Islet precursor cell (in vitro differentiated cells): ENCODE measurements around the gene GP1BA.
A peak's percentile ranks its signal among the peaks of the same experiment; 100 is the strongest.

Experiments
- DNase-seq: peaks from one replicate; pipeline ENCODE4 v3.0.0-alpha.2; 2018

The GP1BA gene

DNA sequence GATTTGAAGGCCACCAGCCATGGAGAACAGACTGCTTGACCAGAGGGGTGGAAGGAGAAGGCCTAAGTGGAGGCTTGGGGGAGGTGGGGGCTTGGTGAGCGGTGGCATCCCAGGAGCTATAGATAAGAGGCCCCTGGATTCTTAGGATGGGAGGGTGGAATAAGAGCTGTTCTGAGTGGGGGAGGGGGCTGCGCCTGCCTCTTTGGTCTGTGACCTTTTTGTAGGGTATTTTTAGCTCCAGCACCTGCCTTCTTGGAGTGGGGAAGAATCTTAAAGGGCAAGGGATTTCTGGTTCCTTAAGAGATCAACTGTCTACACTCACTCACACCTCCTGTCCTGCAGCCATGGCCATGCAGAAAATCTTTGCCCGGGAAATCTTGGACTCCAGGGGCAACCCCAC is 19.4 kb downstream of the GP1BA start:
- DNase-seq: no peak

DNA sequence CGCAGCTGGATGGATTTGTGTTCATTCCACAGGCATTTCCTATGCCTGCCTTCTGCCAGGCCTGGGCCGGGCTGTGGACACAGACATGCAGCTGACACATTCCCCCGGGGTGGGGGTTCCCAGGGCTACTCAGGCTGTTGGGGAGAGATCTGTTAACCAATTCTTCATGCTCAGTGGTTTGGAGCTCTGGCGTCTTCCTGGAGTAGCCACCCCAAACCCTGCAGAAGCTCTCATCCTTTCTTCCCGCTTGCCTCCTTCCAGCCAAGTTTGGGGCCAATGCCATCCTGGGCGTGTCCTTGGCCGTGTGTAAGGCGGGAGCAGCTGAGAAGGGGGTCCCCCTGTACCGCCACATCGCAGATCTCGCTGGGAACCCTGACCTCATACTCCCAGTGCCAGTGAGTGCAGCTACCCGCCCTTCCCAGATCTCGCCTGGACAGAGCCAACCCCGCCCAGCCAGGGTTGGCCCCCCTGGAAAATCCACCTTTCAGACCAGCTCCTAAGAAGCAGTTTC is 21.4 kb downstream of the GP1BA start:
- DNase-seq: no peak

GRCh38 chr17:4955091-4955490 is 23.0 kb downstream of the GP1BA start:
- DNase-seq: no peak

DNA sequence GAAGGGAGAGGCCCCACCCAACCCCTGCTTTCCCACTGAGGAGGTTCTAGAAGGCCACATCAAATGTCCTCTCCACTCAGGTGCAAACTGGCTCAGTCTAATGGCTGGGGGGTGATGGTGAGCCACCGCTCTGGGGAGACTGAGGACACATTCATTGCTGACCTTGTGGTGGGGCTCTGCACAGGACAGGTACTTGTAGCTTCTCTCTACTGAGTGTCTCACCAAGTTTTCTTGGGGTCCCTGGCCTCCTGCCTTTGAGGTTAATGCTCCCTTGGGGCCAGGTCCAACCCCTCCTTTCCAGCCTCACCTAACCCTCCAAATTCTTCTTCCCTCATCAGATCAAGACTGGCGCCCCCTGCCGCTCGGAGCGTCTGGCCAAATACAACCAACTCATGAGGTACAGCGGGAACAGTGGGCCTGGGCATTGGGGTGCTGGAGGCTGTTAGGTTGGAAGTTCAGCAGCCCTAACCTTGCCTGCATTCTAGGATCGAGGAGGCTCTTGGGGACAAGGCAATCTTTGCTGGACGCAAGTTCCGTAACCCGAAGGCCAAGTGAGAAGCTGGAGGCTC is 24.5 kb downstream of the GP1BA start:
- peak; percentile 46 for DNase-seq

GRCh38 chr17:4958102-4958501 is 26.0 kb downstream of the GP1BA start:
- no peak for DNase-seq

DNA sequence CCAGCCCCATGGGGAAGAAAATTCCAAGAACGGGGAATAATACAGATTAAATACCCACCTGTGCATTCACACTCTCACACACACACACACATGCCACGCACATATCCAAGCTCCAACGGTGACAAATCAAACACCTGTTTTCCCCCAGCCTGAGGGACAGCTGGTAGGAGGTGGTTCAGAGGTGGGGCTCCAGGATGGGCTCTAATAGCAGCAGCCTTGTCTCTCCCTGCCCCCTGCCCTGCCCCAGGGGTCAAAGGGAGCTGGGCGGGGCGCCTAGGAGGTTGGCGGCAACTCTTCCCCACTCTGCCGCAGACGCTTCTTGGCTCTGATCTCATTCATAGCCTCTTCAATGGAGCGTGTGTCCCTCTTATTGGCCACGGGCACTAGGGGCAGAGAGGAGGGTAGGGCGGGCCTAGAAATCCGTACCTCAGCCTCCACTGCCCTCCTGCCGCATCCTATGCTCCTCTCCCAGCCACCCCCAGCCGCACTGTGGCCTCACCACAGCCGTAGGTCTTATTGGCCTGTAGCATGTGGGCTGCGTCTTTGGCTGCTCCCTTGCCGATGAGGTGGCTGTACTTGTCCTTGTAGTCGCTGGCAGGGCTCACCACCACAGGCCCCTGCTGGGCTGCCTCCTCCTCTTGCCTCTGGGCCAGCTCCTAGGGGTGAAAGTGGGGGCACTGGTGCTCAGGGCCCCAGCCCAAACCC is 27.3 kb downstream of the GP1BA start:
- no peak for DNase-seq

DNA sequence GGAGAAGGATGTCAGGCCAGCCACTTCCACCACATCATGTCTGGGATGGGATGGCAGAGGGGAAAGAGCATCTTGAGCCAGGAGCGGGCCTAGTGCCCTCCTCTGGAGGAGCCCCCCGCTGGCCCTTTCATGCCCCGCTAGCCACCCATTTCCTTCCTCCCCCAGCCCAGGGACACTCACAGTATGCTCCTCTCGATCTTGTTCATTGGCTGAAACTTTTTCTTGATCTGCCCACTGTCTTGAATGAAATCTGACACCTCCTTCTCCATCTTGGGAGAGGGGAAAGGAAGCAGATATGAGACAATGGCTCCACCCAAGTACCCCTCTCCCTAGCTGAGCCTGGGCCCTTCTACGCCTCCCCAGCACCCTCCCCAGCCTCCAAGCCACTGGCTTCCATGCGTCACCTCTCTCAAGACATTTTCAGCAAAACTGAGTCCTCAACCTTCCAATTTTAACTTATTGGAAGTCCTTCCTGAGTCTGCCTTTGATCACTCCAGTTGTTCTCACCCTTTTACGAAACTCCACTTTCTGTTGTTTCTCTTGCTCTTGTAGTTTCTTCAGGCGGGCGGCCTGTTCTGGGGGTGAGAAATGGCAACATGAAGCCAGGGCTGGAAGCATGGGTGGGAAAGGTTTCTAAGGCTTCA is 28.3 kb downstream of the GP1BA start:
- no peak for DNase-seq

DNA sequence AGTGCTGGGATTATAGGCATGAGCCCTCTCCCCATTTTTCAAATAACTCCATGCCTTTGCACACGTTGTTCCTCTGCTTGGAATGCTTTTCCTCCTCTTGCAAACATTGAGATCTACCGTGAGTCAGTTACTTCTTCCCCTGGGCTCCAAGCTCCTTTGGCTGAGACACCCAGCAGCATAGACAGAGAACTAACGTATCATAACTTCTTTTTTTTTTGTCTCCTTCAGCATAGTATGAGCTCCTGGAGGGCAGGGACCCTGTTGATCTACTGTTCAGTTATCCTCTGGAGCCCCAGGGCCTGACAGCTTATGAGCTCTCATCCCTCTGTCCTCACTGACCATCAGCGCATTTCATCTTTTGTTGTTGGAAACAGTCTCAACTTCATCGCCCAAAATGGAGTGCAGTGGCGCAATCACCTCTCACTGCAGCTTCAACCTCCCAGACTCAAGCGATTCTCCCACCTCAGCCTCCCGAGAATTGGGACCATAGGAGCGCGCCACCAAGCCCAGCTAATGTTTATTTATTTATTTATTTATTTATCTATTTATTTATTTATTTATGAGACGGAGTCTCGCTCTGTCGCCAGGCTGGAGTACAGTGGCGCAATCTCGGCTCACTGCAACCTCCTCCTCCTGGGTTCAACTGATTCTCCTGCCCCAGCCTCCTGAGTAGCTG is 33.4 kb downstream of the GP1BA start:
- DNase-seq: no peak

DNA sequence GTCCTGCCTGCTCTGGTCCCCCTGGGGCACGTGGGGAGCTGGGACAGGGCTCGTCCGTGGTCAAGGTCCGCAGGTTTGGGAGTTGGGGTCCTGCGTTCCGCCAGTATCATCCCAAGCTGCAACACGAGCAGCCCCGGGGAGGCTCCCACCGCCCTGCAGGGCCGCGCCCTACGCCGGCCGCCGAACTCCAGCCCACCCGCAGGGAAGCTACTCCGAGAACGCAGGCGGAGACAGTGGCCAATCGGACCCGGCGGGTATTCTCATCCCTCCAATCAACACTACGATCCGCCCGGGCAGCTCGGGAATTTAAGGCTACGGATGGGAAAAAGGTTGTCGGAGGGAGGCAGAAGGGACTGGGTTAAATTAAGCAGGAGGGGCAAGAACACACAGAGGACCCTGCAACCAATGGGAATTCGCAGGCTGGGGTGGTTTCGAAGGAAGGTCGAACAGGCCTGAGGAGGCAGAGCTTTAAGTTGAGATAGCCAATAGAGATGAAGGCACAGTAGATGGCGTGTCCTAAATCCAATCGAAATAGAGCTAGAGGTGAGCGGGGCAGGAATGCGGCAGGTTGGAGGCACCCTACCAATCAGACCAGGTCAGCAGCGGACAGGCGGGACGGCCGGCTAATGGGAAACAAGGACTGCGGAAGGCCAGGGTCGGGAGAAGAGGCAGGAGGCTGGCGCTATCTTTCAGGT is 34.9 kb downstream of the GP1BA start:
- DNase-seq: peak; percentile 100

DNA sequence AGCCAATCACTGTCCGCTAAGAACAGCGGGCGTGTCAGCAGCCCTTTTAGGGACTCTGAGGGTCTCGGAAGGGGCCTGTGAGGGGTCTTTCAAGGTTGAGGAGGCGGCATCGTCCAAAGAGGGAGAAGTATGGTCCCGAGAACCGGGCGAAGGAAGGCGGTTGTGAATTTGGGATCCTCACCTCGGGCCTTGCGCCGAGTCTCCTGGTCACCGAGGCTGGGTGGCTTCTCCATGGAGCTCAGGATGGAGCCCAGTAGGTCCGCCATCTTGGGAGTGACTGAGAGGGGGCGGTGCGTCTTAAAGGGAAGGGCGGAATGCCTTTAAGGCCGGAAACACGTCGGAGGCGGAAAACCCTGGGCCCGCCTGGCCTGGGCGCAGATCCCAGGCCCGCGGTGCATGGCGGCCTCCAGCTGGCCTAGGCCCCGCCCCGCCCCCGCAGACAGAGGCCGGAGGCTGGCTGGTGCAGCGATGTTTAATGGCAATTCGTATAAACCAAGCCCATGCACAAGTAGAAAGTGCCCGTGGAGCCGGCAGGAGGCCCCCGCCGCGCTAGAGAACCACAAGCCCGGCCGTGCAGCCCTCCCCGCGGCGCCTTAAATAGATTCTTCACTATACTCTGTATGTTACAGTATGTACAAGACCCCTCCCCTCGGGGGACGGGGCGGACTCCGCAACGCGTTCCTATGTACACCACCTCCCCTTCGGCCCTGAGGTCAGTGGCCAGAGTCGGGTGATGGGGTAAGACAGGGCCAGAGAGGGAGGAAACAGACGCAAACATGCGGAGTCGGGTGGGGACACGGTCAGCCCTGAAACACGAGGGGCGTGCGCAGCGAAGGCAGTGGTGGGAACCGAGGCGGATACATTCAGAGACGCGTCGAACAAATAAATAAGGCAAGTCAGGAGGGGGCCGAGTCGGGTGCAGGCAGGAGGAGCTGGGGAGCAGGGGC is 35.7 kb downstream of the GP1BA start, which contains the start of gene SPAG7:
SPAG7 (minus strand) TSS at position 279 of the 947 bp plus-strand sequence; CDS start at position 266, 13 bp downstream.
- peak; percentile 99 for DNase-seq

DNA sequence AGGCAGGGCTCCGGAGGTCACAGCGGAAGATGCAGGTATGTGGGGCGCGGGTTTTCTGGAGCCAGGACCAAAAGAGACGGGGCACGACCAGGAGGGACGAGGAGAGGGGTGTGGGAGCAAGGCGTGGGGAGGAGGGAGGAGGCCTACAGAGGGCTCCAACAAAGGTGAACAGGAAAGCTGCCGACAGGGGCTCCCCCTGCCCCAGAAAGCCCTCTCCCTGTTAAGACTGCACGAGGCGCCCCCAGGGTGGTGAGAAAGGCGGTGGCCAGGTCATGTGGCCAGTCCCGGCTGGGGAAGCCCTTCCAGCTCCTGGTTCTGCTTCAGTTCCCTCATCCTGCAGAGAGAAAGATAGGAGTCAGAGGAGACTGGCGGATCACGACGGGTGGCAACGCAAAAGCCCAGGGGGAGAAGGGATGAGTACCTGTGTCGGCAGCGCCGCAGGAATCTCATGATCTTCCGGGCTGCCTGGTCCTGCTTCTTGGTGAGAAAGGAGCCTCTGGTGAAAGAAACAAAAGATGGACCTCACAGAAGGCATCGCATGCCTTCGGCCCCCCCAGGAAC is 36.5 kb downstream of the GP1BA start:
- DNase-seq: no peak

- DNase-seq: peak; percentile 90
These were observed 37.0 kb downstream of the GP1BA start for GRCh38 chr17:4969047-4969550.

GRCh38 chr17:4969551-4970173 is 37.6 kb downstream of the GP1BA start:
- no peak for DNase-seq

DNA sequence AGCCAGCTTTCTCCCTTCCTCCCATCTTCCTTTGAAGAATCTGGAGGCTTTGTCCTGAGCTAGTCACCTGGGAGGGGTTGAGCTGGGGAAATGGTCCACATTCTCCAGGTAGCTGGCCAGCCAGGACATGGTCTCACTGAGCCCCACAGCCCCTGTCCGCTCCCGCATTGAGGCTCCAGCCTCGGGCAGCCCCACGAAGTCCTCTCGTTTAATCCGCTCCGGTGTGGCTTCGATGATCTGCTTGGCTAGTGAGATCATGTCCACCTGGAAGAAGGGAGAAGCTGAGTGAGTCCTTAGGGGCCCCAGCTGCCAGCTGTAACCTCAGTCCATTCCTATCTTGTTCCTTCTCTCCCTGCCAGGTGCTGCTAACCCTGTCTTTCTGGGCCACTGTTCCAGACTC is 38.2 kb downstream of the GP1BA start:
- no peak for DNase-seq

- DNase-seq: no peak
These were observed 39.7 kb downstream of the GP1BA start for GRCh38 chr17:4971826-4972225.

- DNase-seq: no peak
These were observed 40.2 kb downstream of the GP1BA start for GRCh38 chr17:4972322-4972721.

DNA sequence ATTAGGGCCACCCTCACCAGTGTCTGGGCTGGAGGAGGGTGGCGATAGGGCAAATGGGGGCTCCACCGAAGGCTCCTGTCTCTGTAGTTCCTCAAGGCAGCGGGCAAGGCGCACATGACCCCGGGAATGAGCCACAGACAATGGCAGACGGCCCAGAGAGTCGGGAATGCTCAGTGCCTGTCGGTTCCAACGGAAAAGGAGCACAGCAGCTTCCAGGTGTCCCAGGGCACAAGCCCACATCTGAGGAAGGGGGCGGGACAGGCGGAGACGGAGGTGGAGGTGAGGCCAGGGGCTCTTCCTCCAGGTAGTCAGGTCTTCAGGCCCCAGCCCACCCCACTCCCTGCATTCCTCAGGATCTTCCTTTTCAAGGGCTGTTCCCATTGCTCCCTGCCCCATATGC is 40.7 kb downstream of the GP1BA start:
- DNase-seq: no peak

GRCh38 chr17:4973256-4974114 is 41.4 kb downstream of the GP1BA start:
- DNase-seq: no peak

DNA sequence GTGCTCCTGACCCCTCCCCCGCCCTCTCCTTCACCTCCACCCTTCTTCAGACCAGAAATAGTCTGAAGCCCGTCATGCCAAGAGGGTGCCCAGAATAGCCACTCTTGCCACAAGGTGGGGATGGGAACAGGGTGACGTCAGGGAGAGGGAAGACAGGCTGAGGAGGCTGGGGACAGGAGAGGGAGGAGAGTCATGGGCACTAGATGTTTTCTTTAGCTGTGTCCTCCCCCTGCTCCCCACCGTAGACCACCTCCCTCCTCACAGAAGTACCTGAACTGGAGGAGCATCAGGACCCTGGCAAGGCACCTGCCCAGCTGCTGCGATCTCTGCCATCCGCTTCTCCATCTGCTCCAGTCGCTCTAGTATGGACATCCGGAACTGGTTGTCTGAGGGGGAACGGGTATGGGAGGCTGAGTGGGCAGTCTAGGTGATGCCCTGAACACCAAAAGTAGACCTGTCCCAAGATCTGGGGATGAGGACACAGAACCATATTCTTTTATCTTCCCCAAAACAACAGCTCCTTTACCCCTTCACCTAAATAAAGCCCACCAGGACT is 42.1 kb downstream of the GP1BA start:
- DNase-seq: no peak
